Measurements from ENCODE around the gene ZNF670. TPM values are rescaled to one million over a fixed set of nuclear protein-coding genes. Genes with fewer than 3 reads are reported as not detected.

ZNF670 gene
- polyA plus RNA-seq, 1 of the 3 experiments (the other 2 are of a cell fraction), result 0.84 TPM

GRCh38 chr1:247103859-247104591 lies 25.4 kb upstream of the ZNF670 start, which contains the start of gene ZNF669 (continued):
- TF ChIP-seq ZBTB33 (IDR thresholded peaks at IDR 0.05; ENCODE audit: borderline replicate concordance, low read depth) (no peak), MXI1 (IDR thresholded peaks at IDR 0.05; ENCODE audit: low read depth, low read length) (peak; percentile 59; the same call in 1 of the 2 replicates), REST (IDR thresholded peaks at IDR 0.05; ENCODE audit: low read depth, low read length) (peak; percentile 39; the same call in 1 of the 2 replicates)

- Histone ChIP-seq H3K4me3 (ENCODE audit: low read depth in 2 of 2, low read length in 1 of 2) (no peak overlapping the region; a peak in 2 of 4 replicates), H3K9me3 (peaks cover 13% of the 10 kb centered on the region; the same call in 1 of the 2 replicates), H3K36me3 (replicated peaks in 1 of 2; ENCODE audit: control insufficient read depth in 1 of 2, insufficient read depth in 2 of 2, low read length in 1 of 2) (peaks cover 39 to 57% of the 10 kb centered on the region in 2 experiments), H3K4me2 (no peak overlapping the region), H4K20me1 (ENCODE audit: insufficient read depth) (no peaks in the 10 kb centered on the region), H3F3A (replicated peaks; ENCODE audit: insufficient read depth) (peaks cover 8% of the 10 kb centered on the region), H3K79me2 (ENCODE audit: insufficient read depth) (peaks cover 49% of the 10 kb centered on the region), H3K27ac (ENCODE audit: low read depth in 2 of 2, low read length in 1 of 2) (no peak overlapping the region; a peak in 1 of 4 replicates), H3K9me2 (no peaks in the 10 kb centered on the region), H2AFZ (ENCODE audit: low read depth) (no peak overlapping the region), H3K4me1 (ENCODE audit: control insufficient read depth in 1 of 2, insufficient read depth in 2 of 2, low read depth in 1 of 2, low read length in 1 of 2) (peaks cover 5 to 8% of the 10 kb centered on the region in 2 experiments; a peak in 3 of 4 replicates), H3K9ac (no peak overlapping the region), H3K27me3 (ENCODE audit: insufficient read depth) (no peaks in the 10 kb centered on the region)
- no peak for DNase-seq
- CTCF ChIA-PET, result no interaction called here
- 96% methylated on average over 1 of the region's 1 CpG for WGBS (ENCODE audit: low lambda C conversion rate)
- POLR2A ChIA-PET, result no interaction called here
- TF ChIP-seq FOSL2 (IDR thresholded peaks at IDR 0.05; ENCODE audit: borderline replicate concordance, low read depth), result peak; percentile 36; the same call in 1 of the 2 replicates
- no peak for TF ChIP-seq PBX3 (IDR thresholded peaks at IDR 0.05)
- TF ChIP-seq FOXM1 (IDR thresholded peaks at IDR 0.05; ENCODE audit: low read depth), result no peak
- no peak for TF ChIP-seq POLR2AphosphoS5 (IDR thresholded peaks at IDR 0.05; ENCODE audit: low read depth, low read length)
Observed at GRCh38 chr1:247102381-247102780, 23.8 kb upstream of the ZNF670 start.

Measured in SK-N-SH (cell line).